ENCODE results near the gene NRIP3.

NRIP3 gene

DNA sequence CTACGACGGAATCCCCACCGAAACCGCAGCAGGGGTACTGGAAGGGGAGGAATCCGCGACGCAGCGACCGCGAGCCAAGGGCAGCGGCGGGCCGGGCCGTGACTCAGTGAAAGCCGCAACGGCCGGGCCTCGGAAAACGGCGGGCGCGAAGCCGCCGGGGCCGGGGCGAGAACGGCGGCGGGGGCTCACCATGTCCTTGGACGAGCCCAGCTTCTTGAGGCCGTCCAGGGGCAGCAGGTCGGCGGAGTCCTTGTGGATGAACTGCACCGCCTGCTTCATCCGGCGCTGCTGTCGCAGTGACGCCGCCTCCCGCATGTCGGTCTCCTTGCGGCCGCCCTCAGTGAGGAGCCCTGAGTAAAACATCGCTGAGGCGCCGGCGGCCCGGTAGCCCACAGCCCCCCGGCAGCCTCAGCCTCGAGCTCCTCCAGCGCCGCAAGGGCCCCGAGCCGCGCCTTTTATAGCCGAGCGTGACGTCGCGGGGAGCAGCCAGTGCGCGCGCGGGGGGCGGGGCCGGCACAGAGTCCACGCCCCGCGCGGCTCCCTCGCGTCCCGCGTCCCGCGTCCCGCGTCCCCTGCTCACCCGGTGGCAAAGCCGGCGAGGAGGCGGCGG is at the start of gene NRIP3:
TSS of gene NRIP3 (minus strand) at position 429 of the 610 bp plus-strand sequence. CDS start at position 363, 66 bp downstream.
- DNase-seq: peak; percentile 23

DNA sequence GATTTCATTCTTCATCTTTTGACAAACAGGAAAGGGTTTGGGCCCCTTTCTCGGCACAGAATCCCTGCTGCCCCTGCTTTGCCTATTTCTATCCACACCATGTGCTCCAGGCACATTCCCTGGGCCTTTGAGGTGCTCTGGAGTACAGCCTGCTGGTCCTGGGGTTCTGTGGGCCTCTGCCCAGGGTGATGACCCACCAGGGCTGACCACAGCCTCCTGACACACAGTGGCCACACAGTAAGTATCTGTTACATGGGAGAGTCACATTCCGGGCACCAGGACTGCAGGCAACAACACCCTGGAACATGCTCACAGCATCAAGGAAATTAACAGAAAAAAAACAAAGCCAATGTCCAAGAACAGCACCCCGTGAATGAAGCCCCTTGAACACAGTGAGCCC is 48.5 kb upstream of the NRIP3 start:
- no peak for DNase-seq

DNA sequence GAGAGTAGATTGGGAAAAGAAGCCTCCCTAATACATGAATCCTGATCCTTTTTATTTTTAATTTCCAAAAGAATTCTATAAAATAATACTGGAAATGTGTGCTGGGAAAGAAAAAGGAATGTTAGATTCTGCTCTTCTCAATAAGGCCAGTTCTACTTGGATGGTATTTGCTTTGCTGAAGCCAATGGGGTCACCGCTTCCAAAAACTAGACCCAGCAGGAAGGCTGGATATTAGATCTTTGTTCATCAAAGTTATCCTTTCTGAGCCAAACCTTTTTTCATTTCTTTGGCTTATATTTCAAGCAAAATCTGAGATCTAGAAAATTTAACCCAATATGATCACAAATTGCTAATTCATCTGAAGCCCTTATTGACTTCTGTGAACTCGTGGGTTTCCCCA is 46.2 kb upstream of the NRIP3 start:
- no peak for DNase-seq

DNA sequence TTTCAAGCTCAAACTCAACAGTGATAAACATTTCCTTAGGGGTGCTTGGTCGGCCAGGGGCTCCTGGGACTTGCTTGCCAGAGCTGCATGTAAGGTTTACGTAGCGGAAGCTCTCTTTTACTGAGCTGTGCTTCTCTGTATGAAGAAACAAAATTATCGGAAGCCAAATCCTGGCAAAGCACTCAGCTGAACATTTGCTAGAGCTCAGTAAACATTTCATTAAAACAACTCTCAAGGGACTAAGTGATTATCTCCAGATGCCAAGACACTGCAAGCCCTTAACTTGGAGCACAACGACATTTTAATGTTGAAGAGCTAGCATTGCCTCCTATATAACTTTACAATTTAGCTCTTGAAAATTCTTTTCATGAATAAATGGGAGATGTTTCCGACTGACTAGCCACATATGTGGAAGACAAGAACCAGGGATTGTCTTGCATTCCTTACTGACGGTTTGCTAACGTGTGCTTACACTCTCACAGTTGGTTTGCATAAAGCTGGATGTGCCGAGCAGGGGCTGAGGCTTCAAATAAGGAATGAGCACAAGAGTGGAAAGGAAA is 44.2 kb upstream of the NRIP3 start:
- no peak for DNase-seq

DNA sequence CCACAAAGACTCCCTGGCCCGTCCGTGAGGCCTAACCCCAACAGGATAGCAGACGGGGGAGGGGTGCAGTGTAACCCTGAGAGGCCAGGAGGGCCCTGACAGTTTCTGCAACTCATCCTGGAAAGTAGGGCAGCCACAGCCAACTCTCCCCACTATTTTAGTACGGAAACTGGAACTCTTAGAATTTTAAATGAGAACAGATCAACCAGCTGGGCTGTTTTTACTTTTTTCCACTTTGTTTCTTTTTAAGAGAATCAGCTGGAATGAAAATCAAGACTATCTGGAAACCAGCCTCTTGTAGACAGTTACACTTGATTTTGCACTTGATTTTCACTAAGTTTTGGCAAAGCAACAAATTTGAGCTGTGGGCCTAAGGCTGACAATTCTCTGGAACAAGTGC is 42.7 kb upstream of the NRIP3 start:
- no peak for DNase-seq

DNA sequence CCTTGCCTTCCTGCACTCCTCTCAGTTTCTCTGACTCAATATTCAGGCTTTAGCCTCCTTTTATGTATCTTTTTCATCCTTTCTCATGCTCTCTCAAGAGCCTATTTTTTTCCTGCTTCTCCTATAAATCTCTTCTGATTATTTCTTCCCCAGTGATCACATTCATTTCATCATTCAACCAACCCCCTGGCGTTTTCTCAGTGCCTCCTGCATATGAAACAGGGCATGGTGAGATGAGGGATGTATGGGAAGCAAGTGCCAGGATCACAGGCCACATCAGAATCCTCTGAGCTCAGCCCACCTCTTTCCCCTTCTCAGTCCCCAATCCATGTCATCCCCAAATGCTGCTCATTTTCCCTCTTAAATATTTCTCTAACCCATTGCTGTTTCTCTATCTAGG is 38.7 kb upstream of the NRIP3 start:
- DNase-seq: no peak

DNA sequence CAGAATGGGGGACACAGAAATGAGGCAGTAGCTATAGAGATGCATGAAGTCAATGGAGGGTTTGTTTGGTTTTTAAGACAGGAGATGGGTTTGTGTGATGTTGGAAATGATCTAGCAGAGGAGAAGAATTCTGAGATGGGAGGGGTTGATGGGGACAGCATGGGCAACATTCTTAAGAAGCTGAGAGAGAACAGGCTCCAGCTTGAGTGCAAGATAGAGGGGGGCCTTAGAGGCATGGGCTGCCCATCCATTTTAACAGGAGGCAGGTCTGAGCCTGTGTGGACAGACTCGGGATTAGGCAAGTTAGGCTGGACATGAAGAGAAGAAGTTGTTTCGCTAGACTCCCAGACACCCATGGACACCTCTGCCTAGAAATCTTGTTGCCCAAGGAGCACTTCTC is 37.9 kb upstream of the NRIP3 start:
- no peak for DNase-seq

DNA sequence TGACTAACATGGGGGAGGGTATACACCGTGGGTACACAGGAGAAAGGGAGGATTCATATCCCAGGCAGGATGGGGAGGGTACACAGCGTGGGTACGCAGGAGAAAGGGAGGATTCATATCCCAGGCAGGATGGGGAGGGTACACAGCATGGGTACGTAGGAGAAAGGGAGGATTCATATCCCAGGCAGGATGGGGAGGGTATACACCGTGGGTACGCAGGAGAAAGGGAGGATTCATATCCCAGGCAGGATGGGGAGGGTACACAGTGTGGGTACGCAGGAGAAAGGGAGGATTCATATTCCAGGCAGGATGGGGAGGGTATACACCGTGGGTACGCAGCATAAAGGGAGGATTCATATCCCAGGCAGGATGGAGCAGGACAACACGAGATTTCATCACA is 36.6 kb upstream of the NRIP3 start:
- no peak for DNase-seq

DNA sequence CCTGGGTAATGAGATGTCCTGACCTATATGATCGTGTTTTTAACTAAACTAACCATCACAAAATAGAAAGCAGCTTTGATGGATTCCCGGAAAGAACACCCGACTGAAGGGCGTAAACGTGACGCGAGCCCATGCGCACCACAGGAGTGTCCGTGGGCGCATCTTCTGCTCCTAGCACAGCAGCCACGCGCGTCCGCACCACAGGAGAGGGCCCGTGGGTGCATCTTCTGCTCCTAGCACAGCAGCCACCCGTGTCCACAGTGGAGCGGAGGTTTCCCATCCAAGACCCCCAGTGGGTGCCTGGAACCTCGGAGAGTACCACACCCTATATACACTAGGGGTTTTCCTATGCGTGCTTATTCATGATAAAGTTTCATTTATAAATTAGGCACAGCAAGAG is 36.1 kb upstream of the NRIP3 start:
- DNase-seq: no peak

DNA sequence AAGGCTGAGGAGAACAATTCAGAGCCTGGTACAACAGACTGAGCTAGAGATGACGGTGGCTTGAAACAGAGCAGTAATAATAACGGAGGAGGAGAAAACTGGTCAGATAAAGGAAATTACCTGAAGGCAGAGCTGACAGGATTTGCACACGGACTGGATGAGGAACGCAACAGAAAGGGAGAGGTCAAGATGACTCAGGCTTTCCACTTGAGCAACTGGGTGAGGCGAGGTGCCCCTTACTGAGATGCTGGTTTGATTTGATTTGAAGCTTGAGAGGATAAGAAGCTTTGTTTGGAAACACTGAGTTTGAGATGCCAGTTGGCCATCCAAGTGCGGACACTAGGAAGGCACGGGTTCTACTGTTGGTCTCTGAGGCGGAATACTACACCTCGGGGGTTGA is 35.4 kb upstream of the NRIP3 start:
- DNase-seq: no peak

DNA sequence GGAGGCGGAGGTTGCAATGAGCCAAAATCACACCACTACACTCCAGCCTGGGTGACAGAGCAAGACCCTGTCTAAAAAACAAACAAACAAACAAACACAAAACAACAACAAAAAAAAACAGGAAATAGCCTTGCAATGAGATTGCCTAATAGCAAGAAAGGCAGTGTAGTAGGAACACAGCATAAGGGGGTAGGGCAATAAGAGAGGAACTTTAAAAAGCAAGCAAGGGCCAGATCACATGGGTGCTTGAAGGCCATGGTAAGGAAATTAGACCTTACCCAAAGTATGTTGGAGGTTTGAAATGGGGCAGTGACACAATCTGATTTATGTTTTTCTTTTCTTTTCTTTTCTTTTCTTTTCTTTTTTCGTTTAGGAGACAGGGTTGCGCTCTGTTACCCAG is 34.7 kb upstream of the NRIP3 start:
- no peak for DNase-seq

DNA sequence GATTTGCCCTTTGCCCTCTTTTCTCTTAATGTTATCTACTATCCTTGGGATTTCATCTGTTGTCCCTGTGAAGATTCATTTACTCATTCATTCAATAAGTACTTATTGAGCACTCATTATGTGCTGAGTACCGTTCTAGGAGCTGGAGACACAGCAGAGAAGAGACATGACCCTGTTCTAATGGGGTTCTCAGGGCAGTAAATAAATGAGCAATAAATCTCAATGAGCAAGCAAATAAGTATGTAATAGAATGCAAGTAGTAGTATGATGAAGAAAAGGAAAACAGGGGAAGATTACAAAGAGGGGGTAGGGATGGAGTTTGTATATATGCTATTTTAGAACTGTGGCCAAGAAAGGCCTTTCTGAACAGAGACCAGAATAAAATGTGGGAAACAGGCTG is 34.2 kb upstream of the NRIP3 start:
- DNase-seq: no peak

DNA sequence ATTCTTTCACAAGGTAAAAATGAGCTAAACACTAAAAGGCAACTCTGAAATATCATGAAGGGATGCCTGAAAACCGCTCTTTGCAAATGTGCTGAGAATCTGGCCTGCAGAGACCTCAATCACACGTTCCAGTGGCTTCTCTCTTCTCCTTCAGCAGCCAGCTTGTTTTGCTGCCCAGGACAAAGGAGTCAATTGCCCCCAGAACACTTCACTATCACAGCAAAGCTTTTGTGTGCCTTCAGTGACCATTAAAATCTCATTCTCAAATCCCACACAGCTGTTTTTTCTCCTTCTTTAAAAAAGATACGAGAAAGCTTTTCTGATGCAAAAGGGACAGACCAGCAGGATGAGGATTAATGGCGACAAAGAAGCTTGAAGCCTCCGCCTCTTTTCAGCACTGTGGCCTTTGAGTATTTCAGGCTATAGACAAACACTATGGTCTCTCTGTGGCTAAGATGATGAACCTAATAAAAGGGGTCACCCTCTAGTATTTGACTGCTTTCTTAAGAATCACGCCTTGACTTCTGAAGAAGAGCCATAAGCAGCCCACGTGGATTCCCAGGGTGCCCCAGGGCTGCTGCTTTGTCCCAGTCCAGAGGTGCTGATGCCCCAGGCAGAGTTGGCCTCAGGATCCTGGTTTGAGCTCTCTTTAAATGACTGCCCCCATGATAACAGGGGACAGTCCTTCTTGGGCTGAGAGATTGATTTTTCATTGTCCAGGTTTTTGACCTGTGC is 33.4 kb upstream of the NRIP3 start:
- no peak for DNase-seq

DNA sequence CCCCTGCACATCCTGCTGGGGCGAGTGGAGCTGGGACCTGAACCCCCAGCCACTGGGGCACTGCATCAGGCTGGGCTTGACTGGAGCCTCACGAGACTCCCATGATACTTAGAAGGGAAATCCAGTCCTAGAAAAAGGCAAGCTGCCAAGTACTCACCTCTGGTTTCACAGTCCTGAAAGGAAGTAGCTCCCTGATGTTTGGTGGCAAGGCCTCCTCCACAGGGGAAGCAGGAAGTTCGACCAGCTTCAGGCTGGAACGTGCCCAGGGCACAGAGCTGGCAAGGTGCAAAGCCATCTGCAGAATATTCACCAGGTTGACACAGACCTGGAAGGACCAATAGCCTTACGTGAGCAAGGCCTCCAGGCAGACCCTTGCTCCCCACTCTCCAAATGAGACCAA is 26.8 kb upstream of the NRIP3 start:
- DNase-seq: no peak

DNA sequence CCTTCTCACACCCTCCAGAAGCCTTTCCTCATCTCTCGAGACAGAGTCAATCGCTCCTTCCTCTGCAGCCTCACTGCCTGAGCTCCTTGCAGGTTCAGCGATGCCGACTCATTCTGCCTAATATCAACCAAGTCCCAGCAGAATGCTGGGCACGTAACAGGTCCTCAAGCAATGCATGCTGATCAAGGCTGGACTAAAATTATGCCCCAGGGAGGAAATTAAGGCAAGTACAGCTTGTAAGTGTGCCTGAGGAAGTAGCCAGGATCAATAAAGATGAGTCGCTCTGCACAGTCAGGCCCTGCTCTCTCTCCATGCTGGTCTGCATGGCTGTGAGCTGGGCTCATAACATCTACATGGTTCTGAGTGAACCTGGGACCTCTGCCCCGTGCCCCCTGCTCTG is 25.6 kb upstream of the NRIP3 start:
- no peak for DNase-seq

DNA sequence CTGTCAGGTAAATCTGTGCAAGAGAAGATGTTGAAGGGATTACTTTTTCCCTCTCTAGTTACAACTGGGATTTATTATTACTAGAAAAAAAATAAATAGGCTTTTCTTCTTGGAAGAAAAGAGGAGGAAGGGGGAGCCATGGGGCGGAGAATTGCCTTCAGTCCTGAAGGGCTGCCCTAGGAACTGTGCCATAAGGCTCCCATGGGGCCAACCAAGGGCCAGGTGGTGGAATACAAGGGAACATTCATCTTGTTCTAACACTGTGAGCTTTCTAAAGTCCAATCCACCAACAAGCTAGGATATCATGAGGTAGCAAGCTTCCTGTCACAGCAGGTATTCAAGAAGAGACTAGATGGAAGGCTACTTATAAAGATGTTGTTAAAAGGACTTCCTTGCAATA is 24.8 kb upstream of the NRIP3 start:
- DNase-seq: no peak

DNA sequence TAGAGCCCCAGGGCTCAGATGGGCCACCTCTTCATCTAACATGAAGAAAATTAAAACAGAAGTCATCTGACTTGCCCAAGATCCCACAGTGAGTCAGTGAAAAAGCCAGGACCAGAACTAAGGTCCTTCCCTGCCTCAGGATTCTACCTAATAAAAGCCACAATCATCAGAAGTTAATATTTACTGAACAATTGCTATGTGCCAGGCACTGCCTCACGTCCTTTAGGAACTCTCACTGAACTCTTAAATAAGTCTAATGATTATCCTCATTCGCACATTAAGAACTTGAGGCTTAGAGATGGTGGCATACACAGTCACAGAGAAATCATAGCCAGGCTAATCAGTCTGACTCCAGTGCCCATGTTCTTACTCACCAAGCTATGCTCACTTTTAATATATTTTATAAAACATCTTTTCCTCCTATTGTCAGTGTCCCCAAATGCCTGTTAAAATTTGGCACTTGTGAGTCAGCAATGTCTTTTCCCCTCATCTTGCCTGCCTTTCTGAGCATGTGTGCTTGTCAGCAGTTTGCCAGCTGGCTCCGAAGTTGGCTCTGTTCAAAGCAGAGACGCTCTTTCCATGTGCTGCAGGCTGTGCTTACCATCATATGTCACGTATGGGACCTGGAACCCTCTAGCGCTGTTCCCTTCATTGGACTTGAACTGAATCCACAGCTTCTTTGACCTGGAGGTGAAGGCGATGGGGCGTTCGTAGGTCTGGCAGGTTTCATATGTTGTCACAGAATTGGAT is 21.5 kb upstream of the NRIP3 start:
- DNase-seq: no peak

DNA sequence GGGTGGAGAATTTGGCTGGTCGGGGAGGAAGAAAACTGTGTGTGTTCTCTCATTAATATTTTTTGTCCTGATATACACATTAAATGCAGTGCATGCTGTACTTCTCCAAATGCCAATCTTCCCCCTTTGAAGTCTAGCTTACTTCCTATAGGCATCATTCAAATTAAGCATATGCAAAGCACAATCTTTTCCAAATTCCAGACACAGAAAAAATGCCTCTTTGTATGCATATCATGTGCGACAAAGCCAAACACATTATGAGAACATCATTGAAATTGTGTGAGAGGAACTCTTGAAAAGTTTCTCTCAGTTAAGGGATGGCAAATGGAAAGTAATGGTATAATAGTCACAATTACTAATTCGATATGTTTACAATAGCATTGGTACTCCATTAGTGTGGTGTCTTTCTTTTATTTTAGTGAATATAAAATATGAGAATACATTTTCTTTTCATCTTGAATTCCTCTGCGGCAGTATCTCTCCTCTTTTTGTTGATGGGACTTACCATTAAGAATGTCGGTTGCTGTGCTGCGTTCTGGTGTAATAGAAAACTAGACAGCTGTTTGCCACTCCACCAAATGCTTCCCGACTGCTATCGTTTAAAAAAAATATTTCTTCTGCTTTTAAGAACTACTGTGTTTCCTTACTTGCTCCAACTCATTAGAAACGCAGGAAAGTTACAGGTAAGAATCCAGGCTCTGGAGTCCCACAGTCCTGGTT is 19.3 kb upstream of the NRIP3 start:
- no peak for DNase-seq

DNA sequence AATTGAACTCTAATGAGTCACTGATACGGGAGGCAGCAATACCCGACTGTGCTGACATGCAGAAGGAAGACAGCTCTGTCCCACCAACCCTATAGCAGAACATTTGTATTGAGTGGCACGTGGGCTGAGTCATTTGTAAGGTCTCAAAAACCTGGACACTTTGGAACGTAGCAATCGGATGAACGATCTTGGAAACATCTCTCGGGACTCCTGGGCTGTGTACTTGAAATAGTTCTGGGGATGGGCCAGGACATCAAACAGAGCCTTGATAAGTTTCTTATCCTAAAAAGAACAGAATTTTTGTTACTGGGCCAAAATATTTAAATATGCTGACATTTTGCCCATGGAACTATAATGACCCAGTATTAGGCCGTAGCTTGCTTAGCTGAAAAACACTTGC is 17.1 kb upstream of the NRIP3 start:
- no peak for DNase-seq

DNA sequence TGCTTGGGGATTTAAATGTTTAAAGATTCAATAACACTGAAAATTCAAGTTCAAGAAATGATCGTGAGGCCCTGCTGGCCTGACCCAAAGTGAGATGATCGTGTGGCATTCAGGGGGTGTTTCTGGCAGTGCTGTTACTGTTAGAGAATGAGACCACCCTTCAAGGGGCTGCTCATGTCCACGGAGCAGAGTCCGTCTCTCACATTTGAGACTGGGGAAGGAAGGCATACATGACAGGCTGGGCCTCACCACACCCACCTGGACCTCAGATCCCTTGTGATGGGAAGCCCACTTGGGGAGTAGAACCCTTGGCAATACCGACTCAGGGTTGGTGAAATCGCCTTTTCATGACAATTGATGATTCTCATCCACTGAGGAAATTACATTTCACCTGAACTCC is 16.1 kb upstream of the NRIP3 start:
- DNase-seq: no peak

DNA sequence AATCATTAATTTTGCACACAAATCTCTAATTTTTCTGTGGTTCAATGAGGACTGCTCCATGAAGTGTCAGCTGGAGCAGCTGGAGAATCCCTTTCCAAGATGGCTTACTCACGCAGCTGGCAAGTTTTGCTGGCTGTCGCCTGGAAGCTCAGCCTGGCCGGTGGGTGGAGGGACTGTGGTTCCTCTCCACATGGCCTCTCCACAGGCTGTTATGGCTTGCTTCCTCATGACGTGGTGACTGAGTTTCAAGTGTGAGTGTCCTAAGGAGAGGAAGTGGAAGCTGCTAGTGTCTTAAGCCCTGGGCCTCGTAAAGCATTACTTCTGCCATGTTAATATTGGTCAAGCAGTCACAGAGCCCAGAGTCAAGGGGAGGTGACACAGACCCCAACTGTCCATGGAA is 14.0 kb upstream of the NRIP3 start:
- DNase-seq: no peak

DNA sequence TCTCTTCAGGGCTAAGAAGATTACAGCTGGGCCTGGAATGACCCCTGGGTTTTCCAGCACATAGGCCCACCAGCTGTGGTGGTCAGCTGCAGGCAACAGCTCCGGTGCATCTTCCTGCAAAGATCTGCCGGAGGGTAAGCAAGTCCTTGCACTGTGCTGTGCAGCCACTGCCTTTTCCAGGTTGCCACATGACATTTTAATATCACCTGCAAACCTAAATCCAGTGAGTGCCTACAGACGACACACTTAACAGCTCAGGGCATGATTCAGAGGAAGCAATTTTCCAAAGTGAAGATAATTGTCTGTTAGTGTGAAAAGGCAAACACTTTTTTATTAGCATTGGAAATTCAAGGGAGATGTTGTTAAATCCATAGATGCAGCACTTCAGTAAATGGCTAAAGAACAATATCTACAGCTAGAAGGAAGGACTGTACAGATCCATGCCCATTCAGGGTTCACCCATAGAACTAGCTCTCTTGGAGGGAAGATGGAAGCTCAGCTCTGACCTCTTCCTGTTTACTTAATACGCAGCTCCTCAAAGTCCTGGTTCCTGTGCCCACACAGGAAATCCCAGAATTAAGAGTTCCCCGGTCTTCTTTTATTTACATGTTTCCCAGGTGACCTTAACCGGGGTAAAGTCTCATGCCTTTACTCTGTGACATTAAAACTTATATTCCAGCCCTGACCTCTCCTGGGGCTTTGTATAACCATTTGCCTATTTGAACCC is 13.3 kb upstream of the NRIP3 start:
- no peak for DNase-seq

DNA sequence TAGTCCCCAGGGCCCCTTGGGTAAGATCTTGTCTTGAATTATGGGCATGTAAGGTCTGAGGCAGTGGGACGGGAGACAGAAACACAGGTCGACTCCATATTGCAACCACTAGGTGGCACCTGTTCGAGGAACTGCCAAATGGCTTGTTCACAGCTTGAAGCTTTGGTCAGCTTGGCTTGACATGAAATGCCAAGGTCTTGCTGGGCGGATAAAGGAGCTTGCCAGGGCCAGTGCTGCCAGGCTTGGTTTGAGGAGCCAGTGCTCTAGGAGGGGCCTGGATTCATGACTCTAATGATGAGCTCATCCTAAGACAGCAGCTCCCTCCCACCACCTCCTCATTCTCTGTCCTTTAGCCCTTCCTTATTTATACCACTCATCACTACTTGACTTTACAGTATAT is 11.9 kb upstream of the NRIP3 start:
- peak; percentile 72 for DNase-seq
